CD4-positive, alpha-beta T cell (primary cell): ENCODE measurements around the gene PSMC2. TPM values are rescaled to one million over a fixed set of nuclear protein-coding genes. Genes with fewer than 3 reads are reported as not detected.

Experiments used
- ATAC-seq: fragments of 200-7000 bp; cut with Tn5 transposase; one replicate; pipeline ENCODE4 v1.10.0; 2022; ENCODE audit warnings: mild to moderate bottlenecking; ENCODE audit not compliant: poor library complexity
- CTCF ChIA-PET: fragments of 350-600 bp; sonication (Branson Sonifier 250); formaldehyde crosslinking; loops from one replicate; lab custom pipeline; 2021; ENCODE audit warnings: antibody characterized with exemption, inconsistent platforms; lab: Charles Lee
- POLR2A ChIA-PET: fragments of 350-600 bp; sonication (Branson Sonifier 250); formaldehyde crosslinking; loops from one replicate; lab custom pipeline; 2021; ENCODE audit warnings: antibody characterized with exemption, inconsistent platforms; lab: Charles Lee
- DNase-seq, 14 experiments: peaks; one replicate each; pipeline ENCODE4 v3.0.0-alpha.2; 2013 to 2020; ENCODE audit warnings: mixed read lengths in 2 of 14
- H3K27ac ChIP-seq, 2 donors: one replicate each; pipeline versions ENCODE4 v1.5.1 to v1.7.0; 2013; ENCODE audit warnings: low read length in 2 of 2, low read depth in 1 of 2, mild to moderate bottlenecking in 1 of 2
- H3K27me3 ChIP-seq, 2 experiments: 1 replicate in 1 of 2; 2 replicates in 1 of 2; pipeline versions ENCODE4 v1.6.1 to v1.7.0; 2013; ENCODE audit warnings: low read length in 2 of 2, control low read depth in 1 of 2, mild to moderate bottlenecking in 1 of 2, moderate library complexity in 1 of 2; ENCODE audit not compliant: insufficient read depth in 2 of 2, control insufficient read depth in 1 of 2
- H3K36me3 ChIP-seq: one replicate; pipeline ENCODE4 v1.6.1; 2013; ENCODE audit warnings: low read length, control low read depth; ENCODE audit not compliant: insufficient read depth
- H3K4me1 ChIP-seq: one replicate; pipeline ENCODE4 v1.6.1; 2013; ENCODE audit warnings: low read length, control low read depth; ENCODE audit not compliant: insufficient read depth
- H3K4me3 ChIP-seq: one replicate; pipeline ENCODE4 v1.5.1; 2013; ENCODE audit warnings: mild to moderate bottlenecking, low read length, moderate library complexity
- H3K9me3 ChIP-seq, 2 experiments: 1 replicate in 1 of 2; 2 replicates in 1 of 2; pipeline versions ENCODE4 v1.6.1 to v1.7.0; 2013; ENCODE audit warnings: low read length in 2 of 2, mild to moderate bottlenecking in 2 of 2, control low read depth in 1 of 2, moderate library complexity in 1 of 2; ENCODE audit not compliant: control insufficient read depth in 1 of 2, insufficient read depth in 1 of 2
- H3K27ac Mint-ChIP-seq: one replicate; pipeline ENCODE4 v1.8.0; 2020; ENCODE audit warnings: mixed read lengths
- H3K27me3 Mint-ChIP-seq: one replicate; pipeline ENCODE4 v1.8.0; 2021; ENCODE audit warnings: mixed read lengths
- H3K36me3 Mint-ChIP-seq: one replicate; pipeline ENCODE4 v1.8.0; 2021; ENCODE audit warnings: low read depth, mixed read lengths
- H3K4me1 Mint-ChIP-seq: one replicate; pipeline ENCODE4 v1.8.0; 2021; ENCODE audit warnings: low read depth, mixed read lengths
- H3K4me3 Mint-ChIP-seq: one replicate; pipeline ENCODE4 v1.8.0; 2020; ENCODE audit warnings: mild to moderate bottlenecking, mixed read lengths
- H3K9me3 Mint-ChIP-seq: one replicate; pipeline ENCODE4 v1.8.0; 2020; ENCODE audit warnings: mixed read lengths
- CTCF ChIP-seq: fragments of 200-600 bp; IDR thresholded peaks from one replicate; pipeline ENCODE4 v1.8.0; 2022; ENCODE audit warnings: antibody characterized with exemption, mild to moderate bottlenecking
- intact Hi-C, 2 experiments: fragments of 100-400 bp; cut with DNase I in 1 of 2; cut with micrococcal nuclease in 1 of 2; formaldehyde crosslinking; loops; one replicate each; pipeline versions ENCODE4 v1.15.1 to v1.9.0; 2023 to 2025; cut with DNase I, micrococcal nuclease
- total RNA-seq, 174 experiments: library from RNA in 2 of 174; stranded (reverse) in 2 of 174; gene quantifications; one replicate each; pipeline ENCODE4 v1.2.3 and lab custom pipeline; 2021 to 2026

Gene PSMC2
- total RNA-seq, 2 experiments from 2014 or later: 101 to 102 TPM

- H3K9me3 ChIP-seq: no peaks in the 10 kb centered on the region
- no peaks in the 10 kb centered on the region for H3K36me3 Mint-ChIP-seq
- no peaks in the 10 kb centered on the region for H3K9me3 Mint-ChIP-seq
- peaks cover 15% of the 10 kb centered on the region for H3K27me3 Mint-ChIP-seq
- H3K4me3 Mint-ChIP-seq: no peak overlapping the region
- CTCF ChIA-PET: no interaction called here
- no peaks in the 10 kb centered on the region for H3K4me1 ChIP-seq
- TF ChIP-seq CTCF: no peak
- no peak overlapping the region for H3K27ac Mint-ChIP-seq
- DNase-seq: no peak
- peaks cover 2 to 4% of the 10 kb centered on the region in 2 experiments for H3K27me3 ChIP-seq
- POLR2A ChIA-PET: no interaction called here
- H3K36me3 ChIP-seq: no peaks in the 10 kb centered on the region
- H3K4me1 Mint-ChIP-seq: no peaks in the 10 kb centered on the region
- H3K27ac ChIP-seq: no peak overlapping the region
- ATAC-seq: no peak
- H3K4me3 ChIP-seq: no peak overlapping the region
- intact Hi-C loops: no loop called here
Measured at GRCh38 chr7:103394566-103394965, 47.1 kb downstream of the PSMC2 start.

- H3K4me3 ChIP-seq: no peak overlapping the region
- ChIA-PET CTCF (no interaction called here), POLR2A (no interaction called here)
- TF ChIP-seq CTCF: no peak
- no peaks in the 10 kb centered on the region for H3K4me1 Mint-ChIP-seq
- H3K27ac Mint-ChIP-seq: no peak overlapping the region
- no peaks in the 10 kb centered on the region for H3K36me3 ChIP-seq
- DNase-seq: no peak
- no peaks in the 10 kb centered on the region for H3K4me1 ChIP-seq
- no peaks in the 10 kb centered on the region for H3K9me3 Mint-ChIP-seq
- H3K36me3 Mint-ChIP-seq: no peaks in the 10 kb centered on the region
- peaks cover 11% of the 10 kb centered on the region for H3K27me3 Mint-ChIP-seq
- no peak overlapping the region for H3K27ac ChIP-seq
- no peak overlapping the region for H3K4me3 Mint-ChIP-seq
- ATAC-seq: no peak
- H3K9me3 ChIP-seq: no peaks in the 10 kb centered on the region
- H3K27me3 ChIP-seq: peaks cover 0 to 3% of the 10 kb centered on the region in 2 experiments
- intact Hi-C loops: no loop called here
Measured at GRCh38 chr7:103395071-103395470, 47.6 kb downstream of the PSMC2 start.

DNA sequence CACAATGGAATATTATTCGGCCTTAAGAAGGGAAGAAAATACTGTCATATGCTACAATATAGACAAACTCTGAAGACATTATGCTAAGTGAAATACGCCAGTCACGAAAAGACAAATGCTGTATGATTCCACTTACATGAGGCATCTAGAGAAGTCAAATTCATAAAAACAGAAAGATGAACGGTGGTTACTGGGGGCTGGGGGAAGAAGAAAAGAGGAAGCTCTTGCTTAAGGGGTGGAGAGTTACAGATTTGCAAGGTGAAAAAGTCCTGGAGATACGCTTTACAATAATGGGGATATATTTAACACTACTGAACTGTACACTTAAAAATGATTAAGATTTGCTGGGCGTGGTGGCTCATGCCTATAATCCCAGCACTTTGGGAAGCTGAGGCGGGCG is 49.0 kb downstream of the PSMC2 start:
- Histone ChIP-seq H3K4me1 (no peaks in the 10 kb centered on the region), H3K27me3 (no peaks in the 10 kb centered on the region), H3K36me3 (no peaks in the 10 kb centered on the region), H3K27ac (no peak overlapping the region), H3K4me3 (no peak overlapping the region), H3K9me3 (no peaks in the 10 kb centered on the region)
- no peak for TF ChIP-seq CTCF
- Mint-ChIP-seq H3K36me3 (no peaks in the 10 kb centered on the region), H3K4me3 (no peak overlapping the region), H3K27me3 (peaks cover 5% of the 10 kb centered on the region), H3K27ac (no peak overlapping the region), H3K4me1 (no peaks in the 10 kb centered on the region), H3K9me3 (no peaks in the 10 kb centered on the region)
- ChIA-PET POLR2A (no interaction called here), CTCF (no interaction called here)
- DNase-seq (no peak), ATAC-seq (no peak)
- intact Hi-C loops: no loop called here
